ENCODE data around the gene MUC3A.
"Not testable (repeated sequence)": the region's sequence is repeated elsewhere in the genome, so short reads cannot be mapped to it uniquely, and the experiment has no call there.

MUC3A gene, protein sequence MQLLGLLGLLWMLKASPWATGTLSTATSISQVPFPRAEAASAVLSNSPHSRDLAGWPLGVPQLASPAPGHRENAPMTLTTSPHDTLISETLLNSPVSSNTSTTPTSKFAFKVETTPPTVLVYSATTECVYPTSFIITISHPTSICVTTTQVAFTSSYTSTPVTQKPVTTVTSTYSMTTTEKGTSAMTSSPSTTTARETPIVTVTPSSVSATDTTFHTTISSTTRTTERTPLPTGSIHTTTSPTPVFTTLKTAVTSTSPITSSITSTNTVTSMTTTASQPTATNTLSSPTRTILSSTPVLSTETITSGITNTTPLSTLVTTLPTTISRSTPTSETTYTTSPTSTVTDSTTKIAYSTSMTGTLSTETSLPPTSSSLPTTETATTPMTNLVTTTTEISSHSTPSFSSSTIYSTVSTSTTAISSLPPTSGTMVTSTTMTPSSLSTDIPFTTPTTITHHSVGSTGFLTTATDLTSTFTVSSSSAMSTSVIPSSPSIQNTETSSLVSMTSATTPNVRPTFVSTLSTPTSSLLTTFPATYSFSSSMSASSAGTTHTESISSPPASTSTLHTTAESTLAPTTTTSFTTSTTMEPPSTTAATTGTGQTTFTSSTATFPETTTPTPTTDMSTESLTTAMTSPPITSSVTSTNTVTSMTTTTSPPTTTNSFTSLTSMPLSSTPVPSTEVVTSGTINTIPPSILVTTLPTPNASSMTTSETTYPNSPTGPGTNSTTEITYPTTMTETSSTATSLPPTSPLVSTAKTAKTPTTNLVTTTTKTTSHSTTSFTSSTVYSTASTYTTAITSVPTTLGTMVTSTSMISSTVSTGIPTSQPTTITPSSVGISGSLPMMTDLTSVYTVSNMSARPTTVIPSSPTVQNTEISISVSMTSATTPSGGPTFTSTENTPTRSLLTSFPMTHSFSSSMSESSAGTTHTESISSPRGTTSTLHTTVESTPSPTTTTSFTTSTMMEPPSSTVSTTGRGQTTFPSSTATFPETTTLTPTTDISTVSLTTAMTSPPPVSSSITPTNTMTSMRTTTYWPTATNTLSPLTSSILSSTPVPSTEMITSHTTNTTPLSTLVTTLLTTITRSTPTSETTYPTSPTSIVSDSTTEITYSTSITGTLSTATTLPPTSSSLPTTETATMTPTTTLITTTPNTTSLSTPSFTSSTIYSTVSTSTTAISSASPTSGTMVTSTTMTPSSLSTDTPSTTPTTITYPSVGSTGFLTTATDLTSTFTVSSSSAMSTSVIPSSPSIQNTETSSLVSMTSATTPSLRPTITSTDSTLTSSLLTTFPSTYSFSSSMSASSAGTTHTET (N-terminal part only)

DNA sequence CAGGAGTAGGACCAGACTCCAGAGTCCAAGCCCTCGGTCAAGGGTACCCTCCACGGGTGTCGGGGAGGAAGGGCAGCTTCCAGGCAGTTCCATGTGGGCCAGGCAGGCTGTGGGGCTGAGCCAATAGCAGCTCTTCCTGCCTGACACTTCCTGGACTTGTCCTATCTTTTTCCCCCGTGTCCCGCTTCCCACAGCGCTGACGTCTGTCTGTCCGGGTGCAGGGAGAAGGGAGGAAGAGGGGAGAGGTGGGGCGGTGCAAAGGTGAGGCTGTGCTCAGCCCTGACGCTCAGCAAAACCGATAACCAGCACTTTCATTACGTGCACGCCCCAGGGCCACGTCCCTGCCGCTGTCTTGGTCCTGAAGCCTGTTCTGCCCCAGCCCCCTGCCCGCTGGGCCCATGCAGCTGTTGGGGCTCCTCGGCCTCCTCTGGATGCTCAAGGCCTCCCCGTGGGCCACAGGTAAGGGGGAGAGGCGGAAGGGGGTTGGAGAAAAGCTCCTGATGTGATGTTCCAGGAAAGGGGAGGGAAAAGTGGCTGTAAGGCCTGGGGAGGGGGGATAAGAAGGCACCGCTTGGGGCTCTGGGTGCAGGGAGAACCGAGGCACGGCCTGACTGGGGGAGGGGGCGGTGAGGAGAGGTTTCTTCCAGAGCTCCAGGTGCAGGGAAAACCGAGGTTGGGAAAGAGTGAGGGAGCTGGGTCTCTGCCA is at the start of gene MUC3A:
MUC3A (plus strand) TSS at position 308 of the 706 bp plus-strand sequence; CDS start at position 399, 91 bp downstream.
- no peak for DNase-seq

DNA sequence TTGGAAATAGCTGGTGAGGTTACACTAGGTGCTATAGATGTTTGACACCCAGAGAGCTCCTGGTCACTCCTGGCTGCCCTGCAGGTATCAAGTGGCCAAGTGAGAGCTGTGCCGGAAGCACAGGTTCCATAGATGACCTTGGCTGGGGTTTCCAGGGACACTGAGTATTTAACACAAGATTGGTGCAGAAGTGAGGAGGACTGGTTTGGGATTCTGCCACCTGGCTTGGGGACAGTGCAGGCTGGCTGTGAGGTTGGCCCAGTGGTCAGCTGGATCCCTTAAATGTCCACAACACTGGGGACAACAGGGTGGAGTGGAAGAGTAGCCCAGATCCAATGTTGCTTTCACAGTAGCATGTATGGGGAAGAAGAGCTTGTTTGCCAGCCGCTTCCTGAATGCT is 48.4 kb upstream of the MUC3A start:
- DNase-seq, result no peak

GRCh38 chr7:100901921-100902332 is 47.4 kb upstream of the MUC3A start:
- DNase-seq, result no peak

GRCh38 chr7:100902638-100903037 is 46.7 kb upstream of the MUC3A start:
- no peak for DNase-seq

DNA sequence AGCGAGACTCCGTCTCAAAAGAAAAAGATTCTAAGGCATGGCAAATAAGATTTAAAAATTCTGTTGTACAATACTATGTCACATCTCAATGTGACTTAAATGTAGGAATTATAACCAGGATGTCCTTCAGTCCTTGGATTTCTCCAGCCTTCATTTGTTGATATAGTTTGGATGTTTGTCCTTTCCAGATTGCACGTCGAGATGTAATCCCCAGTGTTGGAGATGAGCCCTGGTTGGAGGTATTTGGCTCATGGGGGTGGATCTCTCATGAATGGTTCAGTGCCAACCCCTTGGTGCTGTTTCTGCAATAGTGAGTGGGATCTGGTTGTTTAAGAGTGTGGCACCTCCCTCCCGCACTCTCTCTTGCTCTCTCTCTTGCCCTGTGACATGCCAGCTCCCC is 40.8 kb upstream of the MUC3A start:
- no peak for DNase-seq

DNA sequence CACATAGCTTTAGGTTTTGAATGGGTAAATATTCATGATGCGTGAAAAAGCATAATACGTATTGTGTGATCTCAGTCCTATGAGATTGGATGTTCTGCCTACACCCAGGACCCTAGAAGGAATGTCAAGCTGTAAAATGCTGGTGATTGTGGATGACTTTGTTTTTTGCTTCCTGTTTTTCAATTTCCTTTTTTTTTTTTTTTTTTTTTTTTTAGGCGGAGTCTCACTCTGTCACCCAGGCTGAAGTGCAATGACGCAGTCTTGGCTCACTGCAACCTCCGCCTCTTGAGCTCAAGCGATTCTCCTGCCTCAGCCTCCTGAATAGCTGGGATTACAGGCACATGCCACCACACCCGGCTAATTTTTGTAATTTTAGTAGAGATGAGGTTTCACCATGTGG is 38.9 kb upstream of the MUC3A start:
- DNase-seq, result not testable (repeated sequence)

GRCh38 chr7:100911484-100911883 is 37.9 kb upstream of the MUC3A start:
- no peak for DNase-seq

GRCh38 chr7:100914208-100914878 is 35.0 kb upstream of the MUC3A start:
- DNase-seq, result peak; percentile 6

GRCh38 chr7:100914879-100915447 is 34.4 kb upstream of the MUC3A start:
- DNase-seq, result peak; percentile 67

GRCh38 chr7:100919335-100919734 is 30.0 kb upstream of the MUC3A start:
- DNase-seq, result not testable (repeated sequence)

GRCh38 chr7:100919779-100920437 is 29.4 kb upstream of the MUC3A start:
- not testable (repeated sequence) for DNase-seq

GRCh38 chr7:100921039-100921438 is 28.3 kb upstream of the MUC3A start:
- no peak for DNase-seq

DNA sequence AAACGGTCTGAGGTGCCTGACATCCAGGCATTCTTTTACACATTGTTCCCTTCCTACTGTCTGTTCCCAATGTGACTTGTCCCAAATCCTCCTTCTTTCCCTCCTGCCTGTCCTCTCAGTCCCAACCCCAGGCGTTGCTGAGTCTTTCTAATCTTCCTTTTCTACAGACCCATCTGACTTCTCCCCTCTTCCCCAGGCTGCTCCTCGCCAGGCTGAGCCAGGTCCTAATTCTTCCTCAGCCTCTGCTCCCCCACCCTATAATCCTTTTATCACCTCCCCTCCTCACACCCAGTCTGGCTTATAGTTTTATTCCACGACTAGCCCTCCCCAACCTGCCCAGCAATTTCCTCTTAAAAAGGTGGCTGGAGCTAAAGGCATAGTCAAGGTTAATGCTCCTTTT is 25.7 kb upstream of the MUC3A start:
- not testable (repeated sequence) for DNase-seq

GRCh38 chr7:100929808-100930174 is 19.5 kb upstream of the MUC3A start:
- DNase-seq, result no peak

DNA sequence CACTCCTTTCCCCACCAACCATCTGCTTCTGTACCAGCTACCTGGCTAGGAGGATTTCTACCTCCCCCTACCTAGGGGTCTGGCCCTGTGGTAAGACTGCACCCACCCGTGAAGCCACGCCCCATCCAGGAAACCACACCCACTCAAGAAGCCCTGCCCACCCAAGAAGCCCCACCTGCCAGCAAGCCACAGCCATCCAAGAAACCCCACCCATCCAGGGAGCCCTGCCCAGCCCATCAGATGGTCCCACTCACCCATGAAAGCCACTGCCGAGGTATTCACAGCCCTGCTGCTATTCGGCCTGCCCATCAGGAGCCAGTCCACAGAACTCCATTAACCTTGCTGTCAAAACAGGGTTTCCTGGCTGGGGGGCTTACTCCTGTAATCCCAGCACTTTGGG is 15.6 kb upstream of the MUC3A start:
- DNase-seq, result no peak

DNA sequence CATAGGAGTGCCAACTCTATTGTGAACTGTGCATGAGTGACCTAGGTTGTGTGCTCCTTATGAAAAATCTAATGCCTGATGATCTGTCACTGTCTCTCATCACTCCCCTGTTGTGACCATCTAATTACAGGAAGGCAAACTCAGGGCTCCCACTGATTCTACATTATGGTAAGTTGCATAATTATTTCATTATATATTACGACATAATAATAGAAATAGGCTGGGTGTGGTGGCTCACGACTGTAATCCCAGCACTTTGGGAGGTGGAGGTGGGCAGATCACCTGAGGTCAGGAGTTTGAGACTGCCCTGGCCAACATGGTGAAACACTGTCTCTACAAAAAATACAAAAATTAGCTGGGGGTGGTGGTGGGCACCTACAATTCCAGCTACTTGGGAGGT is 14.0 kb upstream of the MUC3A start:
- DNase-seq, result not testable (repeated sequence)

GRCh38 chr7:100936167-100936566 is 13.2 kb upstream of the MUC3A start:
- not testable (repeated sequence) for DNase-seq

DNA sequence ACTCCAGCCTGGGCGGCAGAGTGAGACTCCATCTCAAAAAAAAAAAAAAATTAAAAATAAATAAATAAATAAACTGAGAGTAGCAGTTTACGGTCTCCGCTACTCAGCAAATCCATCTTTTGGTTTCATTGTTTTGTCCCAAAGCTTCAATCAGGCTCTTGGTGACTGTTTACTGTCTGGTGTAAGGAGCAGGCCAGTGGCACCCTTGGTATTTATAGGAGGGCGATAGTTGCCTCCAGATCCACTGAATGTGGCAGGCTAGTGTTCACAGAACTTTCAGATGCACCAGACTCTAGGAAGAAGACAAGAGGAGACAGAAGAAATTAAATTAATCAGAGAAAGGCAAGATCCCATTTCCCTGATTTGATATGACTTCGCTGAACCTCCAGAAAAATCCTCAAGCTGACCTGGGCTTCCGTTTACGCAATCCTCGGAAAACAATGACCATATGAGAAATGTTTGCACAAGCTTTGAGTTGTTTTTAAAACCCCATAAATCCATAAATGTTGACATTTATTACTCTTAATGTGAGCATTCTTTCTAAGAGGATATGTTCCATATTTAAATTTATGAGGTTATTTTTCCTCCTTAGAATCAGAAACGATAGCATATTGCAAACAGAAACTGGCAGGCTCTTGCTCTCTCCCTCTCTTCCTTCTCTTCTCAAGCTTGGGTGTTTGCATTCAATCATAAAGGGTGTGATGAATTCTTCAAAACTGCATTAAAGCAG is 7.1 kb upstream of the MUC3A start:
- DNase-seq, result no peak

GRCh38 chr7:100943693-100944092 is 5.6 kb upstream of the MUC3A start:
- no peak for DNase-seq

- DNase-seq, result no peak
These were observed 5.2 kb upstream of the MUC3A start for GRCh38 chr7:100944138-100944537.

All from NCI-H226 (cell line).